ENCODE measurements around the gene CXXC5. TPM values are rescaled to one million over a fixed set of nuclear protein-coding genes. Genes with fewer than 3 reads are reported as not detected.

Gene CXXC5
- total and polyA plus RNA-seq, 7 donors: 15.7 to 30.0 (median 19.9) TPM

- Histone ChIP-seq H3K4me1 (peaks cover 0 to 36% (median 28%) of the 10 kb centered on the region in 4 donors), H3K27ac (no peak overlapping the region), H3K4me3 (no peak overlapping the region), H3K9me3 (no peaks in the 10 kb centered on the region), H3K36me3 (no peaks in the 10 kb centered on the region), H3K27me3 (peaks cover 0 to 7% (median 0%) of the 10 kb centered on the region in 3 donors)
- intact Hi-C loops (cut with DNase I): no loop called here
- 90 to 95% methylated on average over 3 of the region's 3 CpGs for WGBS, 2 donors
- no peak for TF ChIP-seq POLR2AphosphoS5 (IDR thresholded peaks at IDR 0.05)
- no peak for TF ChIP-seq EP300 (IDR thresholded peaks at IDR 0.05)
- TF ChIP-seq CTCF (IDR thresholded peaks at IDR 0.05): no peak
- no peak for TF ChIP-seq POLR2A (IDR thresholded peaks at IDR 0.05)
- DNase-seq: peak; percentile 26
Measured at GRCh38 chr5:139644646-139645429, 3.3 kb upstream of the CXXC5 start.

- Histone ChIP-seq H3K9me3 (no peaks in the 10 kb centered on the region), H3K4me3 (no peak overlapping the region), H3K27ac (no peak overlapping the region), H3K36me3 (no peaks in the 10 kb centered on the region), H3K27me3 (peaks cover 0 to 12% (median 0%) of the 10 kb centered on the region in 3 donors), H3K4me1 (peaks cover 0 to 42% (median 34%) of the 10 kb centered on the region in 4 donors)
- WGBS, 2 donors: 92 to 95% methylated on average over 3 of the region's 3 CpGs
- DNase-seq: peak; percentile 52
- no peak for TF ChIP-seq POLR2A (IDR thresholded peaks at IDR 0.05)
- no peak for TF ChIP-seq POLR2AphosphoS5 (IDR thresholded peaks at IDR 0.05)
- TF ChIP-seq CTCF (IDR thresholded peaks at IDR 0.05): no peak
- no peak for TF ChIP-seq EP300 (IDR thresholded peaks at IDR 0.05)
- intact Hi-C loops (cut with DNase I): no loop called here
Measured at GRCh38 chr5:139645430-139645871, 2.7 kb upstream of the CXXC5 start.

- WGBS, 2 donors: 94% methylated on average over 3 of the region's 3 CpGs
- Histone ChIP-seq H3K27me3 (peaks cover 0 to 19% (median 0%) of the 10 kb centered on the region in 3 donors), H3K36me3 (no peaks in the 10 kb centered on the region), H3K4me1 (peaks cover 0 to 48% (median 40%) of the 10 kb centered on the region in 4 donors), H3K9me3 (no peaks in the 10 kb centered on the region), H3K4me3 (no peak overlapping the region), H3K27ac (no peak overlapping the region)
- intact Hi-C loops (cut with DNase I): no loop called here
- peak; percentile 36 for DNase-seq
- no peak for TF ChIP-seq POLR2A (IDR thresholded peaks at IDR 0.05)
- no peak for TF ChIP-seq CTCF (IDR thresholded peaks at IDR 0.05)
- no peak for TF ChIP-seq EP300 (IDR thresholded peaks at IDR 0.05)
- no peak for TF ChIP-seq POLR2AphosphoS5 (IDR thresholded peaks at IDR 0.05)
Measured at GRCh38 chr5:139646111-139646510, 2.0 kb upstream of the CXXC5 start.

- Histone ChIP-seq H3K36me3 (no peaks in the 10 kb centered on the region), H3K4me3 (peak overlapping the region in 3 of 4 donors; percentile 4 to 92 (median 86)), H3K4me1 (peaks cover 0 to 57% (median 49%) of the 10 kb centered on the region in 4 donors), H3K9me3 (no peaks in the 10 kb centered on the region), H3K27me3 (peaks cover 0 to 20% (median 0%) of the 10 kb centered on the region in 3 donors), H3K27ac (peak overlapping the region in 2 of 4 donors; percentile 5 to 95)
- intact Hi-C loops (cut with DNase I): loop anchor here (1.0 kb wide), 1 partner anchor 9 kb away; no protein-coding TSS in a partner anchor
- no peak for TF ChIP-seq CTCF (IDR thresholded peaks at IDR 0.05)
- no peak for TF ChIP-seq POLR2A (IDR thresholded peaks at IDR 0.05)
- TF ChIP-seq EP300 (IDR thresholded peaks at IDR 0.05): no peak
- TF ChIP-seq POLR2AphosphoS5 (IDR thresholded peaks at IDR 0.05): no peak
- peak; percentile 65 for DNase-seq
- WGBS, 2 donors: 32 to 33% methylated on average over 25 of the region's 25 CpGs
Measured at GRCh38 chr5:139646912-139647505, 1.1 kb upstream of the CXXC5 start.

Measured in sigmoid colon (tissue), 7 donors.